Bronchial epithelial cell (primary cell): ENCODE measurements around the gene FTCD. TPM values are rescaled to one million over a fixed set of nuclear protein-coding genes. Genes with fewer than 3 reads are reported as not detected.

Experiments used
- DNase-seq: peaks from one replicate; pipeline ENCODE4 v3.0.0-alpha.2; 2010; ENCODE audit warnings: low read depth
- FAIRE-seq: peaks from 2 replicates; lab custom pipeline; 2011; peaks lifted over from hg19 to GRCh38; lab: Jason Lieb, UNC
- H3K27me3 ChIP-seq: 2 replicates; pipeline ENCODE4 v1.5.1; 2011; ENCODE audit warnings: low read length; ENCODE audit not compliant: control insufficient read depth, insufficient read depth
- H3K36me3 ChIP-seq: 2 replicates; pipeline ENCODE4 v1.5.1; 2011; ENCODE audit warnings: low read length; ENCODE audit not compliant: control insufficient read depth, insufficient read depth
- H3K4me3 ChIP-seq: 2 replicates; pipeline ENCODE4 v1.5.1; 2011; ENCODE audit warnings: mild to moderate bottlenecking, low read depth, low read length, control low read depth
- CTCF ChIP-seq: IDR thresholded peaks from 2 replicates; pipeline ENCODE4 v1.5.1; 2011; ENCODE audit warnings: mild to moderate bottlenecking, moderate library complexity, low read length, control low read depth, inconsistent platforms; ENCODE audit not compliant: insufficient read depth, severe bottlenecking
- total RNA-seq: library from RNA; depleted of rRNA; stranded (reverse); fragments of >200 nt; gene quantifications from 2 replicates; pipeline ENCODE4 v1.2.1, GENCODE V29; 2014

The FTCD gene
- total RNA-seq, 1 donor from 2014 or later, result not detected

- FAIRE-seq (no peak), DNase-seq (no peak)
- no peak overlapping the region for H3K4me3 ChIP-seq
- no peaks in the 10 kb centered on the region for H3K36me3 ChIP-seq
- TF ChIP-seq CTCF, result no peak
- peaks cover 2% of the 10 kb centered on the region for H3K27me3 ChIP-seq
These were observed 15.7 kb downstream of the FTCD start for GRCh38 chr21:46139686-46140085.

DNA sequence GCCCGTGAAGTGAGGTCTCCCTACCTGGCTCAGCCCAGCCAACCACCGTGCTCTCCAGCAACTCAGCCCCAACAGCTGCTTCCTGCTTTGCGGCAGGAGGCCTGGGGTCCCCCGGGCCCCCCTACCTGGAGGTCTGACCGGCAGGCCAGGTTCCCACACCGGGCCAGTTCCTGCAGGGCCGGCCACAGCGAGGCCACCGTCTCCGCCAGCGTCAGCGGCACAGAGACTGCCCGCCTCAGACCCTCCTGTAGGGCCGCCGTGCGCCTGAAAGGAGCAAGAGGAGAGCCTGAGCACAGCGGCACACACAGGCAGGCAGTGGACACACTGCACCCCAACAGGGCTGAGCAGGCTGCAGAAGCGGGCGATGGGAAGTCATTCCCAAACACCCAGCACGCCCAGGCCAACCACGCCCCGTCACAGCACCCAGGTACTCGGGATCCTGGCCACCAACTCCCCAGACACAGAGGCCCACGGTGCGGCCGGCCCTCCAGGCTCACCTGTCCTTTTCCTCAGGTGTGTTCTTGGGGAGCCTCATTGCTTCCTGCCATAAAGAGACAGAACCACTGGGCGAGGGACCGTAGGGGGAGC, 16.9 kb downstream of the FTCD start:
- no peak for TF ChIP-seq CTCF
- no peaks in the 10 kb centered on the region for H3K36me3 ChIP-seq
- H3K27me3 ChIP-seq, result peaks cover 2% of the 10 kb centered on the region
- H3K4me3 ChIP-seq, result no peak overlapping the region
- DNase-seq, result no peak
- FAIRE-seq, result no peak

GRCh38 chr21:46137908-46138307, 17.5 kb downstream of the FTCD start:
- FAIRE-seq (no peak), DNase-seq (no peak)
- H3K27me3 ChIP-seq, result peaks cover 2% of the 10 kb centered on the region
- no peak for TF ChIP-seq CTCF
- no peak overlapping the region for H3K4me3 ChIP-seq
- no peaks in the 10 kb centered on the region for H3K36me3 ChIP-seq

GRCh38 chr21:46136739-46137349, 18.5 kb downstream of the FTCD start:
- Histone ChIP-seq H3K27me3 (peaks cover 2% of the 10 kb centered on the region), H3K36me3 (no peaks in the 10 kb centered on the region), H3K4me3 (no peak overlapping the region)
- TF ChIP-seq CTCF, result no peak
- DNase-seq, result no peak
- no peak for FAIRE-seq

DNA sequence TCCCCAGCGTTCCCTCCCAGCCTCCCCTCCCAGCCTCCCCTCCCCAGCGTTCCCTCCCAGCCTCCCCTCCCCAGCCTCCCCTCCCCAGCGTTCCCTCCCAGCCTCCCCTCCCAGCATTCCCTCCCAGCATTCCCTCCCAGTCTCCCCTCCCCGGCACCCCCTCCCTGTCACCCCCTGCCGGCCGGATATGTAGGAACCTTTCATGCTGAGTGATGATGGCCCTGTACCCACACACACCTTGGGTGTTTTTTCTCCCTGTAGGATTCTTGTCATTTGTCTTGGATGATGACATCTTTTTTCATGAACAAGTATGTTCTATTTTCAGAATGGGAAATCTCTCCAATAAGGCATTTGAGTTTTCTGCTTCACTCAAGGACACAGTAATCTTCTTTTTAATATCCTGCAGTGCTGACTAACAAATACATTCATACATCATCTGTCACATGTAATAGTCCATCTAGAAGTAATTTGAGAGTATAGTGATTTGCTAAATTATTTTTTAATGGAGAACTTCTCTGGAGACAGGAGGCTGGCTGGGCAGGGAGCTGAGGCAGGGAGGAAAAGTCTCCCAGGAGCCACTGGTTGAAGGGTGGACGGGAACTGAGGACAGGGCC, 19.5 kb downstream of the FTCD start:
- FAIRE-seq, result no peak
- peaks cover 2% of the 10 kb centered on the region for H3K27me3 ChIP-seq
- no peaks in the 10 kb centered on the region for H3K36me3 ChIP-seq
- H3K4me3 ChIP-seq, result no peak overlapping the region
- no peak for DNase-seq
- no peak for TF ChIP-seq CTCF
